Heart left ventricle (tissue), 13 donors: ENCODE results near the gene RTCB.

ENCODE experiments used
- POLR2A ChIP-seq, 2 donors: fragments of 450-650 bp; IDR thresholded peaks; one replicate each; pipeline ENCODE4 v1.6.1; 2017; ENCODE audit warnings: antibody characterized with exemption in 2 of 2, mild to moderate bottlenecking in 2 of 2, moderate library complexity in 2 of 2
- TF ChIP-seq, protein P1 (sequence below), 12 donors: fragments of 200-600 bp; sonication (generic) in 4 of 12; IDR thresholded peaks; one replicate each; pipeline versions ENCODE4 v1.5.0 to v1.8.0; 2018 to 2022; ENCODE audit warnings: antibody characterized with exemption in 12 of 12, mild to moderate bottlenecking in 5 of 12
- donor health status: ischemic (EF 13 %, LVEDD 7.1; RV severe dilation, severe dysfunction).
- donor health status: DM: no; HTN: yes; CAD: no.
- donor health status: DM: no; HTN: no; CAD: no.
- donor health status: ischemic (EF 25% LVEDD 6.9; RV normal size, moderate dysfunction).
- donor health status: ischemic (EF 25% LVEDD 5.7; RV mildly dilated, moderate dysfunction).
- donor health status: ischemic (EF 35%, LVEDD 5.7; RV mildly dilated, moderate dysfunction).
- donor health status: nonischemic (EF 11% LVEDD 7.7; RV severe dilation, severe dysfunction).
- donor health status: DM: yes; HTN: yes; CAD: no.
- donor health status: PGD.
- donor health status: ischemic (EF 29% LVEDD 5.4; RV normal size, mild dysfunction).
- donor health status: nonischemic (EF 23%, LVEDD 6.1; RV moderate dilation, normal function).

- TF ChIP-seq, protein P1, sequence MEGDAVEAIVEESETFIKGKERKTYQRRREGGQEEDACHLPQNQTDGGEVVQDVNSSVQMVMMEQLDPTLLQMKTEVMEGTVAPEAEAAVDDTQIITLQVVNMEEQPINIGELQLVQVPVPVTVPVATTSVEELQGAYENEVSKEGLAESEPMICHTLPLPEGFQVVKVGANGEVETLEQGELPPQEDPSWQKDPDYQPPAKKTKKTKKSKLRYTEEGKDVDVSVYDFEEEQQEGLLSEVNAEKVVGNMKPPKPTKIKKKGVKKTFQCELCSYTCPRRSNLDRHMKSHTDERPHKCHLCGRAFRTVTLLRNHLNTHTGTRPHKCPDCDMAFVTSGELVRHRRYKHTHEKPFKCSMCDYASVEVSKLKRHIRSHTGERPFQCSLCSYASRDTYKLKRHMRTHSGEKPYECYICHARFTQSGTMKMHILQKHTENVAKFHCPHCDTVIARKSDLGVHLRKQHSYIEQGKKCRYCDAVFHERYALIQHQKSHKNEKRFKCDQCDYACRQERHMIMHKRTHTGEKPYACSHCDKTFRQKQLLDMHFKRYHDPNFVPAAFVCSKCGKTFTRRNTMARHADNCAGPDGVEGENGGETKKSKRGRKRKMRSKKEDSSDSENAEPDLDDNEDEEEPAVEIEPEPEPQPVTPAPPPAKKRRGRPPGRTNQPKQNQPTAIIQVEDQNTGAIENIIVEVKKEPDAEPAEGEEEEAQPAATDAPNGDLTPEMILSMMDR (IDR thresholded peaks at IDR 0.05) = no peak
- no peak for TF ChIP-seq POLR2A (IDR thresholded peaks at IDR 0.05)
Observed at GRCh38 chr22:32410459-32410858, 1.6 kb downstream of the RTCB start.
